Kasumi-1 (cell line): Measurements from ENCODE around the gene TSPAN31.

Experiments
- DNase-seq, 2 experiments: peaks; one replicate each; lab custom pipeline; 2025; lab: John Stamatoyannopoulos, UW

Gene TSPAN31

DNA sequence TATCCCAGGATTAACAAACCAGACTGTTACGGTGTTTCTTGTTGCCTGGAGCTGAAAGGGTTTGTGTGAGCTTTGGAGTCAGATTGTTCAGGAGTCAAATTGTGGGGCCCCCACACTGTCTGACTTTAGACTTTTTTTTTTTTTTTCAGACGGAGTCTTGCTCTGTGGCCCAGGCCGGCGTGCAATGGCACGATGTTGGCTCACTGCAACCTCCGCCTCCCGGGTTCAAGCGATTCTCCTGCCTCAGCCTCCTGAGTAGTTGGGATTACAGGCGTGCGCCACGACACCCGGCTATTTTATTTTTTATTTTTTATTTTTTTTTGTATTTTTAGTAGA lies 38.6 kb downstream of the TSPAN31 start:
- DNase-seq = no peak

DNA sequence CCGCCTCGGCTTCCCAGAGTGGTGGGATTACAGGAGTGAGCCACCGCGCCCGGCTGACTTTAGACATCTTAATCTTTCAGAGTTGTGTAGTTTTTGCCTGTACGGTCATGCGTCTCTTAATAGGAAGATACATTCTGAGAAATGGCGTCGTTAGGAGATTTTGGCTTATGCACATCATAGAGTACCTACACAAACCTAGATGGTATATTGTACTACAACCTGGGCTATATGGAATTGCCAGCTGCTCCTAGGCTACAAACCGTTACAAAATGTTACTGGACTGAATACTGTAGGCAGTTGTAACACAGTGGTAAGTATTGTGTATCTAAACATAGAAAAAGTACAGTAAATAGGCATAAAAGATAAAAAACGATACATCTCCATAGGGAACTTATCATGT lies 39.0 kb downstream of the TSPAN31 start:
- no peak for DNase-seq

DNA sequence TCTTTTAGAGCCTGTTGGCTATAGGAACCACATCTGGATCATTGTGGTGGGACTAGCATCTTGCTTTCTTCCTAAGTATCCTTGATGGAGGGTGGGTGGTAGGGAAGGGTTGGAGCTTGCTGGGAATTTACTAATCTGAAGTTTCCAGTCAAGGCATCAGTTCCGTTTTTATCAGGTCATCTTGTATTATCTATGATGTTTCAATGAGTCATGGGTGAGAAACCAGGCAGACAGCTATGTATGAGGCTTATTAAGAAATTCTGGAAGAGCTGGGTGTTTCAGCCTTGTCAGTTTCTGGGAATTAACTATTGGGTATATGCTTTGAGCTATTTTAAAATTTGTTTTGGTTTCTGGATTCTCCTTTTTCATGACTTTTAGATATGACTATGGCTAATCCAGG lies 49.1 kb downstream of the TSPAN31 start:
- no peak for DNase-seq

GRCh38 chr12:57795354-57795753 lies 50.5 kb downstream of the TSPAN31 start:
- no peak for DNase-seq

DNA sequence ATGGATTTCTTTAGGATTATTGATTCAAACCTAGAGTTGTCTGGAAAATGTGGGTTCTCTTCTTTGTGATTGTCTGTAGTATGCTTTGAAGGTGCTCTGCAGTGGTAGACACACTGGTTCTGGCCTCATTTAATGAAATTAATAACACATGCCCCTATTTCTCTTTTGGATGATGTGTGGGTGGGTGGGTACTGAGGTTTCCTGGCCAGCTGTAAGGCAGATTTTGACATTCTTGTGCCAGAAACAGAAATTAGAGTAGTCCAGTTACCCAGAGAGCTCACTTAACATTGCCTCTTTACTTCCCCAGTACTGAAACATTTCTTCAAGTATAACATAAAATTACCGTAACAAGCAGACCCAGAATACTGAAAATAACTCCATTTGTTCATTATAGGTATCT lies 52.2 kb downstream of the TSPAN31 start:
- DNase-seq = no peak

GRCh38 chr12:57797933-57798332 lies 53.1 kb downstream of the TSPAN31 start:
- peak; percentile 64 to 66 for DNase-seq
